ENCODE measurements around the gene UNK. TPM values are rescaled to one million over a fixed set of nuclear protein-coding genes. Genes with fewer than 3 reads are reported as not detected.

UNK gene
- total and polyA plus RNA-seq, 2 donors, result 13.7 to 31.6 TPM

DNA sequence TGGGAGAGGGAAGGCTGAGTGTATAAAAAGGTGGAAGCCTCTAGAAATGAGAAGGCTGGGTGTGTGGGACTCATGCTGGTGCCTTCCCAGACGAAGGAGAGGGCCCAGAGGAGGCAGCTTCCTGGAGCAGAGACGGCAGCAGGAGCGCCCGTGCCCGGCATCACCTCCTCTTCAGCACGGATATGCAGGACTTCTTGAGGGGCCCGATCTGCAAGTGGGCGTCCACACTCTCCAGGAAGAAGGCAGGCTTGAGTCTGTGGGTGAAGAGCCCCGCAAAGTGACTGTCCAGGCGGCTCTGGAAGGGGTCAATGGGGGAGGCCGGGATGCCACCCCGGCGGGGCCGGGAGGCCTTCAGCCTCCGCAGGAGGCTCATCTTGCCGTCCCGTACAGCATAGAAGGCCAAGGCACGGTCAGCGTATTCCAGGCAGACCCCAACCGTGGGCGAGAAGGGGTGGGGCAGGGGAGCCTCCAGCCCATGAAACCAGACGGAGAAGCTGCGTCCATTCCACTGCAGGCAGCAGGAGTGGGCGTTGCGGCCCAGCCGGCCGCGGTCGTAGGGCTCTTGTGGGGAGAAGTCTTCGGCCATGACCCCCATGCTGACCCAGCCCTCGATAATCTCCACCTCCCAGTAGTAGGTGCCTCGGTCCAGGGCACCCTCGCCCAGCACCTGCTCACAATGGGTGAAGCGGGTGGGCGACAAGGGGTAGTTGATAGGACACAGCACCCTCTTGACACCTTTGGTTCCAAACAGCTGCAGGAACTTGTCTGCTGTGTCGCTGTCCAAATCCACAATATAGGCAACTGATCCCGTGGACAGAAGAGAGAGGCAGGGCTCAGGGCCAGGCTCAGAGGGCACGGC is 89.9 kb downstream of the UNK start:
- peaks cover 28 to 46% of the 10 kb centered on the region in 2 donors for H3K4me1 ChIP-seq (ENCODE audit: control insufficient read depth in 2 of 2, insufficient read depth in 2 of 2, low read length in 2 of 2)
- H3K9me3 ChIP-seq (ENCODE audit: control insufficient read depth in 2 of 2, insufficient read depth in 1 of 2, low read length in 1 of 2), result peaks cover 0 to 3% of the 10 kb centered on the region in 2 donors
- 99% methylated on average over 38 of the region's 38 CpGs for WGBS
- H3K27ac ChIP-seq (ENCODE audit: low read depth in 1 of 2, low read length in 1 of 2), result no peak overlapping the region
- H3K27me3 ChIP-seq (ENCODE audit: control insufficient read depth in 2 of 2, insufficient read depth in 1 of 2, low read length in 1 of 2), result peaks cover 11 to 34% of the 10 kb centered on the region in 2 donors
- H3K4me3 ChIP-seq (ENCODE audit: low read length in 2 of 2), result no peak overlapping the region
- DNase-seq (ENCODE audit: low read depth in 6 of 9, low spot score in 9 of 9), result no peak
- H3K36me3 ChIP-seq (ENCODE audit: control insufficient read depth in 2 of 2, insufficient read depth in 2 of 2, low read length in 1 of 2), result peaks cover 0 to 9% of the 10 kb centered on the region in 2 donors

Other genes with a start within 250 kb of the UNK start
- 31.3 TPM for gene MYO15B, start 197.0 kb upstream of the UNK start, total RNA-seq
- 448 TPM for gene MYO15B, start 197.0 kb upstream of the UNK start, polyA plus RNA-seq
- 0.94 TPM for gene SMIM5, start 151.4 kb upstream of the UNK start, total RNA-seq
- gene SMIM5, start 151.4 kb upstream of the UNK start, polyA plus RNA-seq, result 7.3 TPM
- 17.4 TPM for gene RECQL5, start 117.7 kb upstream of the UNK start, total RNA-seq
- gene RECQL5, start 117.7 kb upstream of the UNK start, polyA plus RNA-seq, result 51.8 TPM
- 85.4 TPM for gene SAP30BP, start 117.5 kb upstream of the UNK start, total RNA-seq
- 72.4 TPM for gene SAP30BP, start 117.5 kb upstream of the UNK start, polyA plus RNA-seq
- gene ITGB4, start 63.3 kb upstream of the UNK start, total RNA-seq, result 4.3 TPM
- gene ITGB4, start 63.3 kb upstream of the UNK start, polyA plus RNA-seq, result 79.0 TPM
- gene GALK1, start 19.6 kb upstream of the UNK start, total RNA-seq, result 37.3 TPM
- gene GALK1, start 19.6 kb upstream of the UNK start, polyA plus RNA-seq, result 32.6 TPM
- gene UNC13D, start 59.6 kb downstream of the UNK start, total RNA-seq, result 43.2 TPM
- gene UNC13D, start 59.6 kb downstream of the UNK start, polyA plus RNA-seq, result 59.1 TPM
- gene WBP2, start 70.5 kb downstream of the UNK start, total RNA-seq, result 17.3 TPM
- gene WBP2, start 70.5 kb downstream of the UNK start, polyA plus RNA-seq, result 96.9 TPM
- 12.6 TPM for gene TRIM47, start 93.8 kb downstream of the UNK start, total RNA-seq
- gene TRIM47, start 93.8 kb downstream of the UNK start, polyA plus RNA-seq, result 22.8 TPM
- 14.4 TPM for gene TRIM65, start 112.1 kb downstream of the UNK start, total RNA-seq
- gene TRIM65, start 112.1 kb downstream of the UNK start, polyA plus RNA-seq, result 20.2 TPM
- gene MRPL38, start 120.1 kb downstream of the UNK start, total RNA-seq, result 30.5 TPM
- gene MRPL38, start 120.1 kb downstream of the UNK start, polyA plus RNA-seq, result 78.6 TPM
- gene FBF1, start 156.2 kb downstream of the UNK start, total RNA-seq, result 9.2 TPM
- 18.7 TPM for gene FBF1, start 156.2 kb downstream of the UNK start, polyA plus RNA-seq
- gene ACOX1, start 194.4 kb downstream of the UNK start, total RNA-seq, result 23.5 TPM
- gene ACOX1, start 194.4 kb downstream of the UNK start, polyA plus RNA-seq, result 15.9 TPM
- gene TEN1, start 194.4 kb downstream of the UNK start, total RNA-seq, result 10.4 TPM
- 18.2 TPM for gene TEN1, start 194.4 kb downstream of the UNK start, polyA plus RNA-seq
- 3.2 TPM for gene CDK3, start 216.0 kb downstream of the UNK start, total RNA-seq
- 31.8 TPM for gene CDK3, start 216.0 kb downstream of the UNK start, polyA plus RNA-seq
- 0.33 TPM for gene EVPL, start 242.5 kb downstream of the UNK start, total RNA-seq
- gene EVPL, start 242.5 kb downstream of the UNK start, polyA plus RNA-seq, result 3.9 TPM

Data from thymus (tissue), 11 donors.